HG03060 (cell line): ENCODE measurements around the gene ABCC6.
"Not testable (repeated sequence)": the region's sequence is repeated elsewhere in the genome, so short reads cannot be mapped to it uniquely, and the experiment has no call there.

Experiments used
- ATAC-seq: cut with Tn5 transposase; IDR thresholded peaks from one replicate; pipeline ENCODE4 v1.9.1; 2021; ENCODE audit warnings: low read depth, moderate number of reproducible peaks; ENCODE audit not compliant: unreplicated experiment

Gene ABCC6

GRCh38 chr16:16122264-16122663 is 101.0 kb downstream of the ABCC6 start:
- ATAC-seq: no peak

GRCh38 chr16:16121185-16121727 is 102.0 kb downstream of the ABCC6 start:
- no peak for ATAC-seq

GRCh38 chr16:16120382-16121184 is 102.7 kb downstream of the ABCC6 start:
- ATAC-seq: no peak

- ATAC-seq: no peak
These were observed 103.3 kb downstream of the ABCC6 start for GRCh38 chr16:16120044-16120381.

GRCh38 chr16:16118337-16118736 is 105.0 kb downstream of the ABCC6 start:
- no peak for ATAC-seq

- ATAC-seq: no peak
These were observed 106.5 kb downstream of the ABCC6 start for GRCh38 chr16:16116841-16117240.

- ATAC-seq: no peak
These were observed 110.2 kb downstream of the ABCC6 start for GRCh38 chr16:16113076-16113475.

GRCh38 chr16:16112450-16113053 is 110.7 kb downstream of the ABCC6 start:
- ATAC-seq: no peak

- ATAC-seq: no peak
These were observed 111.7 kb downstream of the ABCC6 start for GRCh38 chr16:16111639-16112038.

GRCh38 chr16:16110111-16110490 is 113.2 kb downstream of the ABCC6 start:
- no peak for ATAC-seq

- ATAC-seq: no peak
These were observed 113.7 kb downstream of the ABCC6 start for GRCh38 chr16:16109453-16110110.

- ATAC-seq: no peak
These were observed 114.5 kb downstream of the ABCC6 start for GRCh38 chr16:16108759-16109158.

- no peak for ATAC-seq
These were observed 115.5 kb downstream of the ABCC6 start for GRCh38 chr16:16107839-16108238.

GRCh38 chr16:16106466-16106865 is 116.8 kb downstream of the ABCC6 start:
- ATAC-seq: no peak

GRCh38 chr16:16105646-16106045 is 117.6 kb downstream of the ABCC6 start:
- ATAC-seq: no peak

- ATAC-seq: not testable (repeated sequence)
These were observed 118.5 kb downstream of the ABCC6 start for GRCh38 chr16:16104804-16105141.

- not testable (repeated sequence) for ATAC-seq
These were observed 119.0 kb downstream of the ABCC6 start for GRCh38 chr16:16104132-16104803.

GRCh38 chr16:16102738-16103137 is 120.6 kb downstream of the ABCC6 start:
- ATAC-seq: no peak

- no peak for ATAC-seq
These were observed 121.7 kb downstream of the ABCC6 start for GRCh38 chr16:16101585-16101984.

GRCh38 chr16:16100631-16101030 is 122.7 kb downstream of the ABCC6 start:
- ATAC-seq: no peak

GRCh38 chr16:16099320-16099719 is 124.0 kb downstream of the ABCC6 start:
- no peak for ATAC-seq
